Measurements from ENCODE around the gene AP1S2.

GRCh38 chrX:15813416-15813815 lies 41.2 kb downstream of the AP1S2 start:
- no peak for TF ChIP-seq RCOR1 (IDR thresholded peaks at IDR 0.05; ENCODE audit: low read length)
- no peak for TF ChIP-seq MEF2A (IDR thresholded peaks at IDR 0.05; ENCODE audit: borderline replicate concordance, low read depth)
- TF ChIP-seq CTCF (IDR thresholded peaks at IDR 0.05), result no peak
- TF ChIP-seq POLR2AphosphoS5 (IDR thresholded peaks at IDR 0.05; ENCODE audit: low read depth, low read length), result no peak
- no peak for TF ChIP-seq REST (IDR thresholded peaks at IDR 0.05; ENCODE audit: low read depth, low read length)
- TF ChIP-seq IRF3 (IDR thresholded peaks at IDR 0.05; ENCODE audit: low read depth, low read length), result no peak

Measured in SK-N-SH (cell line).